Measurements from ENCODE around the gene ARHGAP6. TPM values are rescaled to one million over a fixed set of nuclear protein-coding genes. Genes with fewer than 3 reads are reported as not detected.

The ARHGAP6 gene
- total RNA-seq, 3 donors from 2014 or later, result 10.1 to 32.6 (median 14.7) TPM

DNA sequence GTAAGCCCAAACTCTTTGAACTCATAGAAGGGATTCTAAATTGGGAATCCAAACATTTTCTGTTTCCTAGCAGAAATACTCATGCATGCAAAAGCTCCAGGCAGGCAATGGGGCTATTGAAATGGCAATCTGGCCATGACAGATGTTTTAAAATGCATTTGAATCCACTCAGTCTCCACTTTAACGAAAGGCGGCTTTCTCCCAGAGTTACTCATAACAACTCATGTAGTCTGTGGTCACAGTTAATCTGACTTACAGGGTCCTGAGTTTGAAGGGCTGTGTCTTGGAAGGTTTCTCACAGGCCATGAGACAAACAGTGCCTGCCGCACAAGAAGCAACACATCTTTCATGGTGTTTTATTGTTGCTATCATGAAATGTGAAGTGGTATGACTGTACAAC lies 186.8 kb downstream of the ARHGAP6 start:
- no peaks in the 10 kb centered on the region for H3K4me1 ChIP-seq
- DNase-seq (ENCODE audit: low spot score in 2 of 2), result no peak
- no peak overlapping the region for H3K27ac ChIP-seq
- no peaks in the 10 kb centered on the region for H3K9me3 ChIP-seq
- H3K27me3 ChIP-seq, result peaks cover 0 to 28% of the 10 kb centered on the region in 2 donors
- no peaks in the 10 kb centered on the region for H3K36me3 ChIP-seq
- no peak for TF ChIP-seq POLR2AphosphoS5 (IDR thresholded peaks at IDR 0.05)
- TF ChIP-seq POLR2A (IDR thresholded peaks at IDR 0.05), result no peak
- TF ChIP-seq, protein P1, sequence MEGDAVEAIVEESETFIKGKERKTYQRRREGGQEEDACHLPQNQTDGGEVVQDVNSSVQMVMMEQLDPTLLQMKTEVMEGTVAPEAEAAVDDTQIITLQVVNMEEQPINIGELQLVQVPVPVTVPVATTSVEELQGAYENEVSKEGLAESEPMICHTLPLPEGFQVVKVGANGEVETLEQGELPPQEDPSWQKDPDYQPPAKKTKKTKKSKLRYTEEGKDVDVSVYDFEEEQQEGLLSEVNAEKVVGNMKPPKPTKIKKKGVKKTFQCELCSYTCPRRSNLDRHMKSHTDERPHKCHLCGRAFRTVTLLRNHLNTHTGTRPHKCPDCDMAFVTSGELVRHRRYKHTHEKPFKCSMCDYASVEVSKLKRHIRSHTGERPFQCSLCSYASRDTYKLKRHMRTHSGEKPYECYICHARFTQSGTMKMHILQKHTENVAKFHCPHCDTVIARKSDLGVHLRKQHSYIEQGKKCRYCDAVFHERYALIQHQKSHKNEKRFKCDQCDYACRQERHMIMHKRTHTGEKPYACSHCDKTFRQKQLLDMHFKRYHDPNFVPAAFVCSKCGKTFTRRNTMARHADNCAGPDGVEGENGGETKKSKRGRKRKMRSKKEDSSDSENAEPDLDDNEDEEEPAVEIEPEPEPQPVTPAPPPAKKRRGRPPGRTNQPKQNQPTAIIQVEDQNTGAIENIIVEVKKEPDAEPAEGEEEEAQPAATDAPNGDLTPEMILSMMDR (IDR thresholded peaks at IDR 0.05), result no peak
- intact Hi-C loops (cut with DNase I; ENCODE audit: low total_unique reads), result no loop called here
- H3K4me3 ChIP-seq, result no peak overlapping the region

DNA sequence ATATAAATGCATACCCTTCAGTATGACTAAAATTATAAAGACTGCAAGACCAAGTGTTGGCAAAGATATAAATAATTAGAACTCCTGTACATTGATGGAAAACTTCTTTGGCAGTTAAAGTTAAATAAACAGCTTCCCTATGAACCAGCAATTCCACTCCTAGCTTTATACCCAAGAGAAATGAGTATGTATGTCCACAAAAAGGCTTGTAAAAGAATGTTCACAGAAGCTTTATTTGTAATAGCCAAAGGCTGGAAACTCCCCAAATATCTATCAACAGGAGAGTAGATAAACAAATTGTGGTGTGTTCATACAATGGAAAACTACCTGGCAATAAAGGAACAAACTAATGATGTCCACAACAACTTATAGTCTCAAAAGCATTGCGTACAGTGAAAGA lies 187.7 kb downstream of the ARHGAP6 start:
- H3K4me3 ChIP-seq, result no peak overlapping the region
- peaks cover 0 to 24% of the 10 kb centered on the region in 2 donors for H3K27me3 ChIP-seq
- intact Hi-C loops (cut with DNase I; ENCODE audit: low total_unique reads), result no loop called here
- H3K27ac ChIP-seq, result no peak overlapping the region
- H3K36me3 ChIP-seq, result no peaks in the 10 kb centered on the region
- no peak for DNase-seq (ENCODE audit: low spot score in 2 of 2)
- TF ChIP-seq, protein P1 (IDR thresholded peaks at IDR 0.05), result no peak
- TF ChIP-seq POLR2AphosphoS5 (IDR thresholded peaks at IDR 0.05) (no peak), POLR2A (IDR thresholded peaks at IDR 0.05) (no peak)
- H3K9me3 ChIP-seq, result no peaks in the 10 kb centered on the region
- no peaks in the 10 kb centered on the region for H3K4me1 ChIP-seq

GRCh38 chrX:11474576-11474975 lies 191.1 kb downstream of the ARHGAP6 start:
- intact Hi-C loops (cut with DNase I; ENCODE audit: low total_unique reads), result no loop called here
- Histone ChIP-seq H3K36me3 (no peaks in the 10 kb centered on the region), H3K27me3 (peaks cover 0 to 13% of the 10 kb centered on the region in 2 donors), H3K27ac (no peak overlapping the region), H3K9me3 (no peaks in the 10 kb centered on the region), H3K4me1 (no peaks in the 10 kb centered on the region), H3K4me3 (no peak overlapping the region)
- DNase-seq (ENCODE audit: low spot score in 2 of 2), result no peak
- TF ChIP-seq POLR2A (IDR thresholded peaks at IDR 0.05) (no peak), POLR2AphosphoS5 (IDR thresholded peaks at IDR 0.05) (no peak)
- TF ChIP-seq, protein P1 (IDR thresholded peaks at IDR 0.05), result no peak

DNA sequence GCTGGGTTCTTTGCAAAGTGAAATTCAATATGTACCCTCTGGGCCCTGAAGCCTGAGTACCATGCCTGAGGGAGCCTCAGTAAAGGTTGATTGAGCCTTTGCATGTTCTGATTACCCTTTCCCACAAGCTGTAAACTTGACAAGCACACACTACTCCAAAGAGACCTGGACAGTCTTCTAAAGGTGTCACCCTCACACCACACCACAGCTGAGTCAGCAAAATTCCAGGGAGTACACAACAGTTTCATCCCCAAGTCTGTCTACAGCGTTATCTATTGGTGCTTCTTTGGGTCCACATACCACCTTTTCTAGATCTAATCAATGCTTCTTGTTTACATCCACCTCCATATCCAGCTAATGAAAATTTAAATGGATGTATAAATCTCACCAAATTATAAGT lies 191.7 kb downstream of the ARHGAP6 start:
- intact Hi-C loops (cut with DNase I; ENCODE audit: low total_unique reads), result no loop called here
- no peak overlapping the region for H3K4me3 ChIP-seq
- no peak for DNase-seq (ENCODE audit: low spot score in 2 of 2)
- H3K9me3 ChIP-seq, result no peaks in the 10 kb centered on the region
- TF ChIP-seq POLR2A (IDR thresholded peaks at IDR 0.05), result no peak
- TF ChIP-seq, protein P1 (IDR thresholded peaks at IDR 0.05), result no peak
- no peak for TF ChIP-seq POLR2AphosphoS5 (IDR thresholded peaks at IDR 0.05)
- no peaks in the 10 kb centered on the region for H3K4me1 ChIP-seq
- peaks cover 0 to 13% of the 10 kb centered on the region in 2 donors for H3K27me3 ChIP-seq
- no peak overlapping the region for H3K27ac ChIP-seq
- H3K36me3 ChIP-seq, result no peaks in the 10 kb centered on the region

GRCh38 chrX:11472879-11473278 lies 192.8 kb downstream of the ARHGAP6 start:
- DNase-seq (ENCODE audit: low spot score in 2 of 2), result no peak
- no peak overlapping the region for H3K4me3 ChIP-seq
- intact Hi-C loops (cut with DNase I; ENCODE audit: low total_unique reads), result no loop called here
- H3K4me1 ChIP-seq, result no peaks in the 10 kb centered on the region
- H3K36me3 ChIP-seq, result no peaks in the 10 kb centered on the region
- no peak overlapping the region for H3K27ac ChIP-seq
- TF ChIP-seq POLR2A (IDR thresholded peaks at IDR 0.05), result no peak
- TF ChIP-seq POLR2AphosphoS5 (IDR thresholded peaks at IDR 0.05), result no peak
- TF ChIP-seq, protein P1 (IDR thresholded peaks at IDR 0.05), result no peak
- peaks cover 0 to 13% of the 10 kb centered on the region in 2 donors for H3K27me3 ChIP-seq
- H3K9me3 ChIP-seq, result no peaks in the 10 kb centered on the region
